ENCODE data around the gene ATP5PB. TPM values are rescaled to one million over a fixed set of nuclear protein-coding genes. Genes with fewer than 3 reads are reported as not detected.

Gene ATP5PB
- total RNA-seq, 1 donor from 2014 or later = 254 TPM

DNA sequence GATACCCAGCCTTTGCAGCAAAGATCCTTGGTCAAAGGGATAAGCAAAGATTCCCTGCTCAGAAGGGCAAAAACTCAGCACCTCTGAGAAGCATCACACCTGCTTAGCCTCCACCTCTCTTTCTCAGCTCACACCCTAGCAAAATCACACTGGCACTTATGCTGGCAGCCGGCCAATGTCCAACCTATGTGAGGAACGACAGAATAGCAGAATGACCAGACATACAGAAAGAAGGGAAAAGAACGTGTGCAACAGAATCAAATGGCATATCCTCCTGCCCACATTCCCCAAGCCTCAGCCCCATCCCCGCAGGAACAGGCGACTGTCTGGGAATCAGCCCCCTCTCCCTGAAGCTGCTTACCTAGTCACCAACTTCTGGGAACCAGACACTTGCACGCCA, 54.8 kb downstream of the ATP5PB start:
- FAIRE-seq (no peak), DNase-seq (ENCODE audit: low spot score in 2 of 2) (no peak)

GRCh38 chr1:111505641-111506119, 56.4 kb downstream of the ATP5PB start:
- no peak for DNase-seq (ENCODE audit: low spot score in 2 of 2)
- no peak for FAIRE-seq

DNA sequence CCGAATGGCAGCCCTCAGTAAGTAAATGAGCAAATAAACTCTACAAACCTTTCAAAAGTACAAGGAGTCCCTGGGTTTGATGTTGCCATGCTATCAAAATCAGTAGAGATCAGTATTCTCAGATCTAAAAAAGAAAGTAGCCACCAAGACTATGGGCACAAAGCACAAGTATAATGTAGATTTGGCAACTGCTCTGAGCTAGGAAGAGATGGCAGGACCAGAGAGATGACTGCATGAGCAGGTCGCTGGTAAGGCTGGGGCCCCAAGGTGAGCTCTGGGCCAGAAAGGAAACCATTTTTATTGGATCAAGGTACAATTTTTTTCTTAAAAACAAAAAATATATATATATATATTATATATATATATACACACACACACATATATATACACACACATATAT, 57.3 kb downstream of the ATP5PB start:
- FAIRE-seq (no peak), DNase-seq (ENCODE audit: low spot score in 2 of 2) (no peak)

DNA sequence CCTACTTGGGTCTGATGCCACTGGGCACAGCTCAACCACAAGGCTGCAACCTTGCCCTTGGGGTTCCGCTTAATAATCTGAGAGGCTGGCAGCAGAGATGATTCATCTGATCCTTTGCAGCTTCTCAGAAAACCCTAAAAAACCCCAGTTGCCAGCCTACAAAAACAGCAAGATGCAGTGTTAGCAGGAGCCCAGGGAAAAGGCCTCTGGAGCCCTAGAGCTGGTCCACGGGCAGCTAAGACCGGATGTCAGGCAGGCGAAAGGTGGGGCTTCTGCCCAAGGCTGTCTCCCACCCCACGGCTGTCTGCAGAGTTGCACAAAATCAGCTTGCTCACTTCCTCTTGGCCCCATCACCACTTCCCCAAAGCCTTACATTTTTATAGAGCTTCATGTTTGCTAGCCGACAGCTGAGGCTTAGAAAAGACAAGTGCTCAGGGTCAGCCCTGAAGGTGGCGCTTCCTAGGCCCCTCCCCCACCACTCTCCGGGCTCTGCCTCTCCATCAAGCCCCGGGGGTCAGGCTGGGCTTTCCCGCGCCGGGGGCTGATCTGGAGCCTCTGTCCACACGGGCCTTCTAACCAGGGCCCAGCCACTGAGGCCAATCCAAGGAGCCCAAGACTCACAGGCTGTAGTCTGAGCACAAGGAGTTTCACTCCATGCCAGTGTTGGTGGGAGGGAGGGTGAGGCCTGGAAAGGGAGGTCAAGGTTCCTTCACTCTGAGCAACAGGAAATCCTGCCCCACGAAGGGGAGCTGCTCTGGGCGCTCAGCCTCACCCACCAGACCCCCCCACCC, 58.3 kb downstream of the ATP5PB start:
- no peak for FAIRE-seq
- DNase-seq (ENCODE audit: low spot score in 2 of 2) = no peak

DNA sequence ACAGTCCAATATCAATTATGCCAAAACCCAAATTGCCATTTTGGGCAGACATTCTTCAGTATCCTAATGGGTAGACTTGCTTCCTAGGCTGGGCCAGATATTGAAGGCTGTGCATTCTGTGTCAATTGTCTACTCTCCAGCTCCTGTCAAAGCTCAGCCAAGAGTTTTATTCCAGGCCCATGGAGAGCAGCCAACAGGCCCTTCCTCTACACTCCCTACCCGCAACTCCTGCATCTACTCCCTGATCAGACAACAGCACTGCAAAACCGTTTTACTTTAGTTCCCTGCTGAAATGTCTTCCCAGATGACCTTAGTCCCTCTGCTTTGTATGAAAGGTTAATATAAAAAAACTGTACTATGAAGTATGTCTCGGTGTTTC, 60.7 kb downstream of the ATP5PB start:
- no peak for DNase-seq (ENCODE audit: low spot score in 2 of 2)
- no peak for FAIRE-seq

GRCh38 chr1:111511370-111511769, 62.1 kb downstream of the ATP5PB start:
- no peak for FAIRE-seq
- no peak for DNase-seq (ENCODE audit: low spot score in 2 of 2)

Small RNA genes within 50 kb of the gene (small RNA-seq; reads per million reads assigned to genes)
- gene RF00019 (not detected), gene RNU6-792P (not detected)

Other genes starting within 250 kb of the ATP5PB start
- gene DENND2D, start 248.8 kb upstream of the ATP5PB start, total RNA-seq = 1.2 TPM
- gene CHI3L2, start 221.8 kb upstream of the ATP5PB start, total RNA-seq = 0.41 TPM
- gene CHIA, start 158.6 kb upstream of the ATP5PB start, total RNA-seq = not detected
- gene OVGP1, start 21.7 kb upstream of the ATP5PB start, total RNA-seq = 0.41 TPM
- gene WDR77, start 208 bp upstream of the ATP5PB start, total RNA-seq = 20.8 TPM
- 0.41 TPM for gene C1orf162, start 24.5 kb downstream of the ATP5PB start, total RNA-seq
- gene ADORA3, start 54.2 kb downstream of the ATP5PB start, total RNA-seq = 1.6 TPM
- gene TMIGD3, start 54.2 kb downstream of the ATP5PB start, total RNA-seq = 1.2 TPM
- 35.1 TPM for gene RAP1A, start 170.3 kb downstream of the ATP5PB start, total RNA-seq

Measured in frontal cortex (tissue), 4 donors.